HepG2 (cell line): ENCODE results near the gene SLC16A5. TPM values are rescaled to one million over a fixed set of nuclear protein-coding genes. Genes with fewer than 3 reads are reported as not detected.
A peak's percentile ranks its signal among the peaks of the same experiment; 100 is the strongest.

Experiments
- CCDC6 ChIP-seq: sonication (generic); formaldehyde crosslinking; IDR thresholded peaks from 2 replicates; pipeline ENCODE4 v1.8.1; 2022; ENCODE audit warnings: mild to moderate bottlenecking, missing genetic modification reagents, moderate library complexity
- ERF ChIP-seq: IDR thresholded peaks from 2 replicates; pipeline ENCODE4 v1.6.1; 2018; ENCODE audit warnings: missing biosample characterization, missing genetic modification reagents
- HMG20A ChIP-seq: IDR thresholded peaks from 2 replicates; pipeline ENCODE4 v1.6.1; 2016; ENCODE audit warnings: borderline replicate concordance
- ISX ChIP-seq: sonication (generic); formaldehyde crosslinking; conservative IDR thresholded peaks from 2 replicates; pipeline ENCODE4 v1.5.0; 2020; ENCODE audit warnings: missing genetic modification reagents
- MEIS1 ChIP-seq: sonication (generic); formaldehyde crosslinking; IDR thresholded peaks from 2 replicates; pipeline ENCODE4 v1.9.0; 2021; ENCODE audit warnings: mild to moderate bottlenecking, missing genetic modification reagents, moderate library complexity, borderline replicate concordance
- NFIB ChIP-seq: sonication (generic); formaldehyde crosslinking; IDR thresholded peaks from 2 replicates; pipeline ENCODE4 v1.9.0; 2021; ENCODE audit warnings: missing genetic modification reagents, mild to moderate bottlenecking, borderline replicate concordance
- PCBP1 ChIP-seq: fragments of 200-400 bp; formaldehyde crosslinking; IDR thresholded peaks from 2 replicates; pipeline ENCODE4 v1.6.1; 2017; ENCODE audit warnings: mild to moderate bottlenecking, low read depth, low read length, borderline replicate concordance
- RAD51 ChIP-seq: fragments of 450-650 bp; IDR thresholded peaks from 2 replicates; pipeline ENCODE4 v1.6.1; 2016; ENCODE audit warnings: borderline replicate concordance
- RXRA ChIP-seq: sonication (generic); formaldehyde crosslinking; IDR thresholded peaks from 2 replicates; pipeline ENCODE4 v1.5.1; 2020; ENCODE audit warnings: missing genetic modification reagents
- TGIF2 ChIP-seq: IDR thresholded peaks from 2 replicates; pipeline ENCODE4 v1.6.1; 2016; ENCODE audit warnings: control low read depth, missing compliant biosample characterization
- ZNF296 ChIP-seq: sonication (generic); formaldehyde crosslinking; conservative IDR thresholded peaks from 2 replicates; pipeline ENCODE4 v1.5.0; 2020; ENCODE audit warnings: mild to moderate bottlenecking, missing genetic modification reagents
- ZNF556 ChIP-seq: sonication (generic); formaldehyde crosslinking; IDR thresholded peaks from 2 replicates; pipeline ENCODE4 v1.4.0; 2020; ENCODE audit warnings: mild to moderate bottlenecking, missing genetic modification reagents, borderline replicate concordance
- ZNF83 ChIP-seq: sonication (generic); formaldehyde crosslinking; IDR thresholded peaks from 2 replicates; pipeline ENCODE4 v1.4.0; 2020; ENCODE audit warnings: missing genetic modification reagents, mild to moderate bottlenecking, borderline replicate concordance
- ZSCAN30 ChIP-seq: sonication (generic); formaldehyde crosslinking; IDR thresholded peaks from 2 replicates; pipeline ENCODE4 v1.5.0; 2020; ENCODE audit warnings: mild to moderate bottlenecking, missing genetic modification reagents
- polyA plus RNA-seq, 8 experiments: library from polyadenylated mRNA; depleted of rRNA in 3 of 8; stranded (reverse) in 7 of 8; unstranded in 1 of 8; fragments of >200 nt; fragmentation: Illumina TruSeq in 4 of 8; extraction: Trizol in 4 of 8; gene quantifications; 2 replicates each; pipeline versions ENCODE4 v1.2.1 to v1.2.3, GENCODE V29; 2011 to 2016; ENCODE audit warnings: low read depth in 4 of 8, missing spikeins in 1 of 8, mixed read lengths in 1 of 8; ENCODE audit not compliant: insufficient read depth in 1 of 8
- total RNA-seq, 5 experiments: library from RNA; depleted of rRNA; stranded (reverse); fragments of >200 nt; fragmentation: Illumina TruSeq; extraction: Trizol; gene quantifications; 2 replicates each; pipeline ENCODE4 v1.2.3, GENCODE V29; 2016; ENCODE audit warnings: low read depth in 1 of 5
- TF ChIP-seq, protein P1 (sequence below): sonication (generic); formaldehyde crosslinking; IDR thresholded peaks from 2 replicates; pipeline ENCODE4 v1.4.0; 2020; ENCODE audit warnings: missing genetic modification reagents, borderline replicate concordance
- TF ChIP-seq, protein P2 (sequence below): sonication (generic); formaldehyde crosslinking; IDR thresholded peaks from 2 replicates; pipeline ENCODE4 v1.9.0; 2021; ENCODE audit warnings: missing genetic modification reagents, mild to moderate bottlenecking, borderline replicate concordance
- TF ChIP-seq, protein P3 (sequence below): sonication (generic); formaldehyde crosslinking; IDR thresholded peaks from 2 replicates; pipeline ENCODE4 v1.8.0; 2022; ENCODE audit warnings: mild to moderate bottlenecking, missing genetic modification reagents, borderline replicate concordance
- TF ChIP-seq, protein P4 (sequence below): IDR thresholded peaks from 2 replicates; pipeline ENCODE4 v1.6.1; 2016
- TF ChIP-seq, protein P5 (sequence below): fragments of 450-650 bp; IDR thresholded peaks from 2 replicates; pipeline ENCODE4 v1.6.1; 2017

The SLC16A5 gene
- total and polyA plus RNA-seq, 2 of the 13 experiments (the other 11 are each of a cell fraction or from before 2014, with no cell fraction given): 0.69 to 5.6 TPM

DNA sequence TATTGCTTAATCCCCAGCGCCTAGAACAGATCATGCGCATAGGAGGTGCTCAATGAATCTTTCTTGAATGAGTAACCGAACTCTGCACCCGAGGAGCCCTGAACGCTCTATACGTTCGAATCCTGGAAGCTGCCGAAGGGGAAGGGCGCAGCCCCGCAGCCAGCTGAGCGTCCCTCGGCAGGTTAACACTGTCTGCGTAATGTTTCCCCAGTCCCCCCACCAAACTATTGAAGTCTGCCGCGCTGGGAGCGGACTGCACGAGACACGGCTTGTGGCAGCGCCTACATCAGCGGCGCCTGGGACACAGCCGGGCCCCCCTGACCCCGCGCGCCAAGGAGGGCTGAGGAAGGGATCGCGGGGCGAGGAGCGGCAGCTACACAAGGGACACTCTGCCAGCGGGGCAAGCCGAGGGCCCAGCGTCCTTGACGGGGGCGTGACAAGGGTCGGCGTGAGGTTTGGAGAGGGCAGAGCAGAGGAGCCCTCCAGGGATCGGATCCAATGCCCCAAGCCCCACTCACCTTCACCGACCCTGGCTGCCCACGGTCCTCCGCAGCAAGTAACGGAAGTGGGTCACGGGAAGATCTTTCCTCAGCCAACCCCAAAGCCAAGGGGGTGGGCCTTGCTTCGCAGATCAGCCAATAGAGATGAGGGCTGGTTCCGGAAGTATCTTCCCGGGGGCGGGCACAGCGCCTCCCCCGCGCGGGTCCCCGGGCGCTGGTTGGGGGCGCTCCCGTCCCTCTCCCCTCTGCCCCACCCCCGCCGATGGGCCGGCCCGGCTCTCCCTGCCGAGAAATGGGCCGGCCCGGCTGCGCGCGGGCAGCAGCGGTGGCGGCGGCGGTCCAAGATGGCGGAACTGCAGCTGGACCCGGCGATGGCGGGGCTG lies 41.1 kb upstream of the SLC16A5 start, which contains the start of the genes ATP5PD and KCTD2 (continued):
- TF ChIP-seq, protein P1, sequence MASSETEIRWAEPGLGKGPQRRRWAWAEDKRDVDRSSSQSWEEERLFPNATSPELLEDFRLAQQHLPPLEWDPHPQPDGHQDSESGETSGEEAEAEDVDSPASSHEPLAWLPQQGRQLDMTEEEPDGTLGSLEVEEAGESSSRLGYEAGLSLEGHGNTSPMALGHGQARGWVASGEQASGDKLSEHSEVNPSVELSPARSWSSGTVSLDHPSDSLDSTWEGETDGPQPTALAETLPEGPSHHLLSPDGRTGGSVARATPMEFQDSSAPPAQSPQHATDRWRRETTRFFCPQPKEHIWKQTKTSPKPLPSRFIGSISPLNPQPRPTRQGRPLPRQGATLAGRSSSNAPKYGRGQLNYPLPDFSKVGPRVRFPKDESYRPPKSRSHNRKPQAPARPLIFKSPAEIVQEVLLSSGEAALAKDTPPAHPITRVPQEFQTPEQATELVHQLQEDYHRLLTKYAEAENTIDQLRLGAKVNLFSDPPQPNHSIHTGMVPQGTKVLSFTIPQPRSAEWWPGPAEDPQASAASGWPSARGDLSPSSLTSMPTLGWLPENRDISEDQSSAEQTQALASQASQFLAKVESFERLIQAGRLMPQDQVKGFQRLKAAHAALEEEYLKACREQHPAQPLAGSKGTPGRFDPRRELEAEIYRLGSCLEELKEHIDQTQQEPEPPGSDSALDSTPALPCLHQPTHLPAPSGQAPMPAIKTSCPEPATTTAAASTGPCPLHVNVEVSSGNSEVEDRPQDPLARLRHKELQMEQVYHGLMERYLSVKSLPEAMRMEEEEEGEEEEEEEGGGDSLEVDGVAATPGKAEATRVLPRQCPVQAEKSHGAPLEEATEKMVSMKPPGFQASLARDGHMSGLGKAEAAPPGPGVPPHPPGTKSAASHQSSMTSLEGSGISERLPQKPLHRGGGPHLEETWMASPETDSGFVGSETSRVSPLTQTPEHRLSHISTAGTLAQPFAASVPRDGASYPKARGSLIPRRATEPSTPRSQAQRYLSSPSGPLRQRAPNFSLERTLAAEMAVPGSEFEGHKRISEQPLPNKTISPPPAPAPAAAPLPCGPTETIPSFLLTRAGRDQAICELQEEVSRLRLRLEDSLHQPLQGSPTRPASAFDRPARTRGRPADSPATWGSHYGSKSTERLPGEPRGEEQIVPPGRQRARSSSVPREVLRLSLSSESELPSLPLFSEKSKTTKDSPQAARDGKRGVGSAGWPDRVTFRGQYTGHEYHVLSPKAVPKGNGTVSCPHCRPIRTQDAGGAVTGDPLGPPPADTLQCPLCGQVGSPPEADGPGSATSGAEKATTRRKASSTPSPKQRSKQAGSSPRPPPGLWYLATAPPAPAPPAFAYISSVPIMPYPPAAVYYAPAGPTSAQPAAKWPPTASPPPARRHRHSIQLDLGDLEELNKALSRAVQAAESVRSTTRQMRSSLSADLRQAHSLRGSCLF (CRISPR knock-in tag): no peak
- TF ChIP-seq MEIS1 (CRISPR knock-in tag) (peak; percentile 93), ERF (CRISPR knock-in tag) (peak; percentile 86), RXRA (peak; percentile 89), HMG20A (CRISPR knock-in tag) (no peak), ZSCAN30 (CRISPR knock-in tag) (no peak), ZNF83 (no peak; the same call in 1 of the 2 replicates), CCDC6 (CRISPR knock-in tag) (peak; percentile 92), ZNF556 (CRISPR knock-in tag) (no peak; the same call in 1 of the 2 replicates), ISX (CRISPR knock-in tag) (no peak), RAD51 (no peak), ZNF296 (CRISPR knock-in tag) (peak; percentile 57; the same call in 1 of the 2 replicates), NFIB (CRISPR knock-in tag) (no peak), TGIF2 (CRISPR knock-in tag) (peak; percentile 87), PCBP1 (peak; percentile 93; the same call in 1 of the 2 replicates)
- TF ChIP-seq, protein P2, sequence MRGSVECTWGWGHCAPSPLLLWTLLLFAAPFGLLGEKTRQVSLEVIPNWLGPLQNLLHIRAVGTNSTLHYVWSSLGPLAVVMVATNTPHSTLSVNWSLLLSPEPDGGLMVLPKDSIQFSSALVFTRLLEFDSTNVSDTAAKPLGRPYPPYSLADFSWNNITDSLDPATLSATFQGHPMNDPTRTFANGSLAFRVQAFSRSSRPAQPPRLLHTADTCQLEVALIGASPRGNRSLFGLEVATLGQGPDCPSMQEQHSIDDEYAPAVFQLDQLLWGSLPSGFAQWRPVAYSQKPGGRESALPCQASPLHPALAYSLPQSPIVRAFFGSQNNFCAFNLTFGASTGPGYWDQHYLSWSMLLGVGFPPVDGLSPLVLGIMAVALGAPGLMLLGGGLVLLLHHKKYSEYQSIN (CRISPR knock-in tag): no peak
- TF ChIP-seq, protein P3, sequence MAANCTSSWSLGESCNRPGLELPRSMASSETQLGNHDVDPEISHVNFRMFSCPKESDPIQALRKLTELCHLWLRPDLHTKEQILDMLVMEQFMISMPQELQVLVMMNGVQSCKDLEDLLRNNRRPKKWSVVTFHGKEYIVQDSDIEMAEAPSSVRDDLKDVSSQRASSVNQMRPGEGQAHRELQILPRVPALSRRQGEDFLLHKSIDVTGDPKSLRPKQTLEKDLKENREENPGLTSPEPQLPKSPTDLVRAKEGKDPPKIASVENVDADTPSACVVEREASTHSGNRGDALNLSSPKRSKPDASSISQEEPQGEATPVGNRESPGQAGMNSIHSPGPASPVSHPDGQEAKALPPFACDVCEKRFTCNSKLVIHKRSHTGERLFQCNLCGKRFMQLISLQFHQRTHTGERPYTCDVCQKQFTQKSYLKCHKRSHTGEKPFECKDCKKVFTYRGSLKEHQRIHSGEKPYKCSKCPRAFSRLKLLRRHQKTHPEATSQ: 0 out of 2 replicates have a peak, but pooled peaks have one; percentile 47
- TF ChIP-seq, protein P4, sequence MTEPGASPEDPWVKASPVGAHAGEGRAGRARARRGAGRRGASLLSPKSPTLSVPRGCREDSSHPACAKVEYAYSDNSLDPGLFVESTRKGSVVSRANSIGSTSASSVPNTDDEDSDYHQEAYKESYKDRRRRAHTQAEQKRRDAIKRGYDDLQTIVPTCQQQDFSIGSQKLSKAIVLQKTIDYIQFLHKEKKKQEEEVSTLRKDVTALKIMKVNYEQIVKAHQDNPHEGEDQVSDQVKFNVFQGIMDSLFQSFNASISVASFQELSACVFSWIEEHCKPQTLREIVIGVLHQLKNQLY: no peak; the same call in 1 of the 2 replicates
- TF ChIP-seq, protein P5, sequence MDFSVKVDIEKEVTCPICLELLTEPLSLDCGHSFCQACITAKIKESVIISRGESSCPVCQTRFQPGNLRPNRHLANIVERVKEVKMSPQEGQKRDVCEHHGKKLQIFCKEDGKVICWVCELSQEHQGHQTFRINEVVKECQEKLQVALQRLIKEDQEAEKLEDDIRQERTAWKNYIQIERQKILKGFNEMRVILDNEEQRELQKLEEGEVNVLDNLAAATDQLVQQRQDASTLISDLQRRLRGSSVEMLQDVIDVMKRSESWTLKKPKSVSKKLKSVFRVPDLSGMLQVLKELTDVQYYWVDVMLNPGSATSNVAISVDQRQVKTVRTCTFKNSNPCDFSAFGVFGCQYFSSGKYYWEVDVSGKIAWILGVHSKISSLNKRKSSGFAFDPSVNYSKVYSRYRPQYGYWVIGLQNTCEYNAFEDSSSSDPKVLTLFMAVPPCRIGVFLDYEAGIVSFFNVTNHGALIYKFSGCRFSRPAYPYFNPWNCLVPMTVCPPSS: no peak
